Measurements from ENCODE around the gene DAAM2. TPM values are rescaled to one million over a fixed set of nuclear protein-coding genes. Genes with fewer than 3 reads are reported as not detected.

DAAM2 gene
- total and polyA plus RNA-seq, 2 donors = 1.1 to 4.2 TPM

DNA sequence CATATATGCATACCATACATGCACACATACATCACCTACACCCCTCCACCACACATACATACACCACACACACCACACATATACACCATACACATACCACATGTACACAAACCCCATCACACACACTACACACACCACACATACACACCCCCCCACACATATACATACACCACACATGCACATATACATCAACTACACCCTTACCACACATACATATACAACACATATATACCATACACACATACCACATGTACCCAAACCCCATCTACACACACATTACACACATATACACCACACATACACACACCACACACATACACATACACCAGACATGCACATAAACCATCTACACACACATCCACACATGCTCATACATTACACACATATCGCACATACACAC lies 52.7 kb downstream of the DAAM2 start:
- Histone ChIP-seq H3K4me3 (ENCODE audit: low read length in 2 of 2) (no peak overlapping the region), H3K36me3 (ENCODE audit: control insufficient read depth in 2 of 2, insufficient read depth in 2 of 2, low read length in 1 of 2) (no peaks in the 10 kb centered on the region), H3K9me3 (ENCODE audit: control insufficient read depth in 2 of 2, insufficient read depth in 1 of 2, low read length in 1 of 2) (no peaks in the 10 kb centered on the region), H3K4me1 (ENCODE audit: control insufficient read depth in 2 of 2, insufficient read depth in 2 of 2, low read length in 2 of 2) (no peaks in the 10 kb centered on the region), H3K27me3 (ENCODE audit: control insufficient read depth in 2 of 2, insufficient read depth in 1 of 2, low read length in 1 of 2) (no peaks in the 10 kb centered on the region), H3K27ac (ENCODE audit: low read depth in 1 of 2, low read length in 1 of 2) (no peak overlapping the region)
- 98% methylated on average over 1 of the region's 1 CpG for WGBS
- no peak for DNase-seq (ENCODE audit: low read depth in 6 of 9, low spot score in 9 of 9)

- Histone ChIP-seq H3K4me1 (ENCODE audit: control insufficient read depth in 2 of 2, insufficient read depth in 2 of 2, low read length in 2 of 2) (no peaks in the 10 kb centered on the region), H3K9me3 (ENCODE audit: control insufficient read depth in 2 of 2, insufficient read depth in 1 of 2, low read length in 1 of 2) (no peaks in the 10 kb centered on the region), H3K27ac (ENCODE audit: low read depth in 1 of 2, low read length in 1 of 2) (no peak overlapping the region), H3K36me3 (ENCODE audit: control insufficient read depth in 2 of 2, insufficient read depth in 2 of 2, low read length in 1 of 2) (no peaks in the 10 kb centered on the region), H3K27me3 (ENCODE audit: control insufficient read depth in 2 of 2, insufficient read depth in 1 of 2, low read length in 1 of 2) (no peaks in the 10 kb centered on the region), H3K4me3 (ENCODE audit: low read length in 2 of 2) (no peak overlapping the region)
- DNase-seq (ENCODE audit: low read depth in 6 of 9, low spot score in 9 of 9) = no peak
- 87% methylated on average over 10 of the region's 10 CpGs for WGBS
These were observed 55.0 kb downstream of the DAAM2 start for GRCh38 chr6:39847221-39847620.

DNA sequence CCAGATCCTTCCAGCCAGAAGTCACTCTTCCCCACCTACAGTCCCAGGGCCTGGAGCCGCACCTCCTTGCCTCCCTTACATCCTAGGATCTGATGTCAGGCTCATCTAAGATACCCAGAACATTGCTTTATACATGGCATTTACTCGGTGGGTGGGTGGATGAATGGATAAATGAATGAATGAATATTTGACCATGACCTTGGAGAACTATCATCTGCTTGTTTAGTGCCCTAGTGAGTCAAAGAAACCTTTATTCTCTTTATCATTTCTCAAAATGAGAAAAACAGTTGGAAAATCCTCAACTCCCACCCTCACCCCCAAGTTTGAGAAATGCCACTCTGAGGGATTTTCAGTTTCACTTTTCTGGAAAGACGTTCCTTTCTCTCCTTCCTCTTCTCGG lies 56.0 kb downstream of the DAAM2 start:
- Histone ChIP-seq H3K4me1 (ENCODE audit: control insufficient read depth in 2 of 2, insufficient read depth in 2 of 2, low read length in 2 of 2) (no peaks in the 10 kb centered on the region), H3K27ac (ENCODE audit: low read depth in 1 of 2, low read length in 1 of 2) (no peak overlapping the region), H3K4me3 (ENCODE audit: low read length in 2 of 2) (no peak overlapping the region), H3K36me3 (ENCODE audit: control insufficient read depth in 2 of 2, insufficient read depth in 2 of 2, low read length in 1 of 2) (no peaks in the 10 kb centered on the region), H3K9me3 (ENCODE audit: control insufficient read depth in 2 of 2, insufficient read depth in 1 of 2, low read length in 1 of 2) (no peaks in the 10 kb centered on the region), H3K27me3 (ENCODE audit: control insufficient read depth in 2 of 2, insufficient read depth in 1 of 2, low read length in 1 of 2) (no peaks in the 10 kb centered on the region)
- 61% methylated on average over 4 of the region's 4 CpGs for WGBS
- DNase-seq (ENCODE audit: low read depth in 6 of 9, low spot score in 9 of 9) = no peak

GRCh38 chr6:39849228-39849627 lies 57.1 kb downstream of the DAAM2 start:
- Histone ChIP-seq H3K4me1 (ENCODE audit: control insufficient read depth in 2 of 2, insufficient read depth in 2 of 2, low read length in 2 of 2) (no peaks in the 10 kb centered on the region), H3K4me3 (ENCODE audit: low read length in 2 of 2) (no peak overlapping the region)

GRCh38 chr6:39849764-39850163 lies 57.6 kb downstream of the DAAM2 start:
- Histone ChIP-seq H3K4me1 (ENCODE audit: control insufficient read depth in 2 of 2, insufficient read depth in 2 of 2, low read length in 2 of 2) (no peaks in the 10 kb centered on the region), H3K36me3 (ENCODE audit: control insufficient read depth in 2 of 2, insufficient read depth in 2 of 2, low read length in 1 of 2) (no peaks in the 10 kb centered on the region), H3K9me3 (ENCODE audit: control insufficient read depth in 2 of 2, insufficient read depth in 1 of 2, low read length in 1 of 2) (no peaks in the 10 kb centered on the region), H3K4me3 (ENCODE audit: low read length in 2 of 2) (no peak overlapping the region), H3K27ac (ENCODE audit: low read depth in 1 of 2, low read length in 1 of 2) (no peak overlapping the region), H3K27me3 (ENCODE audit: control insufficient read depth in 2 of 2, insufficient read depth in 1 of 2, low read length in 1 of 2) (no peaks in the 10 kb centered on the region)
- no peak for DNase-seq (ENCODE audit: low read depth in 6 of 9, low spot score in 9 of 9)
- 84% methylated on average over 6 of the region's 6 CpGs for WGBS

More at GRCh38 chr6:39849228-39849627, 57.1 kb downstream of the DAAM2 start:
- no peaks in the 10 kb centered on the region for H3K27me3 ChIP-seq (ENCODE audit: control insufficient read depth in 2 of 2, insufficient read depth in 1 of 2, low read length in 1 of 2)
- H3K9me3 ChIP-seq (ENCODE audit: control insufficient read depth in 2 of 2, insufficient read depth in 1 of 2, low read length in 1 of 2) = no peaks in the 10 kb centered on the region
- DNase-seq (ENCODE audit: low read depth in 6 of 9, low spot score in 9 of 9) = no peak
- no peak overlapping the region for H3K27ac ChIP-seq (ENCODE audit: low read depth in 1 of 2, low read length in 1 of 2)
- no peaks in the 10 kb centered on the region for H3K36me3 ChIP-seq (ENCODE audit: control insufficient read depth in 2 of 2, insufficient read depth in 2 of 2, low read length in 1 of 2)
- 97% methylated on average over 3 of the region's 3 CpGs for WGBS

DNA sequence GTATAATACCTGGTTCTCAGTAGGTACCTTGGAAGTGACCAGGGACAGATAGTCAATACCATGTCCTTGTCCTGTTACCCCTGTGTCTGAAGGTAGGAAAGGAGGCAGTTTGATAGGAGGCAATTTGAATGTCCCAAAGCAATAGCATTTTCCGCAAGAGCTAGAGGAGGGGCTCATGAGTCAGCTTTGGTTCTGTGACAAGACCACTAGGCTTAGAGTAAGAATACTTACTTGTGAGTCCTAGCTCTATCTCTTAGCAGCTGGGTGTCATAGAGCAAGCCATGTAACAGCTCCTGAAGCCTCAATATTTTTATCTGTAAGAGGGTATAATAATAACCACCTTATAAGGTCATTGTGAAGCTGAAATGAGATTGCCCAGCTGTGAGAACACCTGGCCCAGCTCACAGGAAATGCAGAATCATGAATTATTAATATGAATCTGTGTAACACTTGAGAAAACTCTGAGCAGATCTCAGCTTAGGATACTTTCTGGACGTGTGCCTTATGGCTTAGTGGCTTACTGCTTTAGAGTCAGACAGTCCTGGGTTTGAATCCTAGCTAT lies 58.6 kb downstream of the DAAM2 start:
- no peaks in the 10 kb centered on the region for H3K4me1 ChIP-seq (ENCODE audit: control insufficient read depth in 2 of 2, insufficient read depth in 2 of 2, low read length in 2 of 2)
- no peaks in the 10 kb centered on the region for H3K9me3 ChIP-seq (ENCODE audit: control insufficient read depth in 2 of 2, insufficient read depth in 1 of 2, low read length in 1 of 2)
- no peak overlapping the region for H3K27ac ChIP-seq (ENCODE audit: low read depth in 1 of 2, low read length in 1 of 2)
- no peaks in the 10 kb centered on the region for H3K27me3 ChIP-seq (ENCODE audit: control insufficient read depth in 2 of 2, insufficient read depth in 1 of 2, low read length in 1 of 2)
- no peaks in the 10 kb centered on the region for H3K36me3 ChIP-seq (ENCODE audit: control insufficient read depth in 2 of 2, insufficient read depth in 2 of 2, low read length in 1 of 2)
- no peak overlapping the region for H3K4me3 ChIP-seq (ENCODE audit: low read length in 2 of 2)
- WGBS = 65% methylated on average over 2 of the region's 2 CpGs
- DNase-seq (ENCODE audit: low read depth in 6 of 9, low spot score in 9 of 9) = no peak

DNA sequence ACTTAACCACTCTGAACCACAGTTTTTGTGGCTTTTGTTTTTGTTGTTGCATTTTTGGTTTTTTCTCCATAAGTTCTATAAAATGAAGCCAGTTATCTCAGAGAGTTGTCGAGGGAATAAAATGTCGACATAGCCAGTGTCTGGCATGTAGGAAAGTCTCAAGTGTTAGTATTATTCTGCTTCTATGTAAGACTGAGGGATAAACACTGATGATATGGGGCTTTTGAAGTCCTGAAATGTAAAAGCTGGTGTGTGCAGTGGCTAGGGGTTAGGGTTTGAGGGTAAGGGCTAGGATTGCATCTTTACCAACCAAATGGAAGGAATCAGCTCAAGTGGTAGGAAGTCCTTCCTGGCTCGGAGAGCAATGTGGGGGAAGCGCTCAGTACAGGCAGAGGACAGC lies 59.2 kb downstream of the DAAM2 start:
- Histone ChIP-seq H3K27ac (ENCODE audit: low read depth in 1 of 2, low read length in 1 of 2) (no peak overlapping the region), H3K27me3 (ENCODE audit: control insufficient read depth in 2 of 2, insufficient read depth in 1 of 2, low read length in 1 of 2) (no peaks in the 10 kb centered on the region), H3K4me1 (ENCODE audit: control insufficient read depth in 2 of 2, insufficient read depth in 2 of 2, low read length in 2 of 2) (no peaks in the 10 kb centered on the region), H3K9me3 (ENCODE audit: control insufficient read depth in 2 of 2, insufficient read depth in 1 of 2, low read length in 1 of 2) (no peaks in the 10 kb centered on the region), H3K4me3 (ENCODE audit: low read length in 2 of 2) (no peak overlapping the region), H3K36me3 (ENCODE audit: control insufficient read depth in 2 of 2, insufficient read depth in 2 of 2, low read length in 1 of 2) (no peaks in the 10 kb centered on the region)
- DNase-seq (ENCODE audit: low read depth in 6 of 9, low spot score in 9 of 9) = no peak
- 96% methylated on average over 4 of the region's 4 CpGs for WGBS

DNA sequence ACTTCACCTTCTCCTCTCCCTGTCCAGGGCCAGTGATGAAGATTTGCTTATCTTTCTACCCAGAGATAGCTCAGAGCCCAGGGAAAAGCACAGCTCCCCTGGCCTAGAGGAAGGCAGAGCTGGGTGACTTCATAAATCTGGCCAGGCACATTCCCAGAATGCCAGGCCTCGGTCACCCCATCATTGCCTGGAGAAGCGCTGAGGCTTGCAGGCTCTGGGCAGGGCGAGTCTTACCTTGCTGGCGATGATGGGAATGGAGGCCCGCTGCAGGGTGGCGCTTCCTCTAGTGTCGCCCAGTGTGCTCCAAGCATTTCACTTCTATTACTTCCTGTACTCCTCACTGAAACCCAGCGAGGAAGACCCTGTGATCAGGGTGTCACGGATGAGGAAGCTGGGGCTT lies 60.1 kb downstream of the DAAM2 start:
- H3K4me3 ChIP-seq (ENCODE audit: low read length in 2 of 2) = no peak overlapping the region
- H3K4me1 ChIP-seq (ENCODE audit: control insufficient read depth in 2 of 2, insufficient read depth in 2 of 2, low read length in 2 of 2) = no peaks in the 10 kb centered on the region
- no peak for DNase-seq (ENCODE audit: low read depth in 6 of 9, low spot score in 9 of 9)
- H3K36me3 ChIP-seq (ENCODE audit: control insufficient read depth in 2 of 2, insufficient read depth in 2 of 2, low read length in 1 of 2) = no peaks in the 10 kb centered on the region
- no peaks in the 10 kb centered on the region for H3K27me3 ChIP-seq (ENCODE audit: control insufficient read depth in 2 of 2, insufficient read depth in 1 of 2, low read length in 1 of 2)
- H3K9me3 ChIP-seq (ENCODE audit: control insufficient read depth in 2 of 2, insufficient read depth in 1 of 2, low read length in 1 of 2) = no peaks in the 10 kb centered on the region
- WGBS = 95% methylated on average over 9 of the region's 9 CpGs
- no peak overlapping the region for H3K27ac ChIP-seq (ENCODE audit: low read depth in 1 of 2, low read length in 1 of 2)

GRCh38 chr6:39853604-39854003 lies 61.4 kb downstream of the DAAM2 start:
- Histone ChIP-seq H3K27ac (ENCODE audit: low read depth in 1 of 2, low read length in 1 of 2) (no peak overlapping the region), H3K4me1 (ENCODE audit: control insufficient read depth in 2 of 2, insufficient read depth in 2 of 2, low read length in 2 of 2) (no peaks in the 10 kb centered on the region), H3K9me3 (ENCODE audit: control insufficient read depth in 2 of 2, insufficient read depth in 1 of 2, low read length in 1 of 2) (no peaks in the 10 kb centered on the region), H3K27me3 (ENCODE audit: control insufficient read depth in 2 of 2, insufficient read depth in 1 of 2, low read length in 1 of 2) (no peaks in the 10 kb centered on the region), H3K4me3 (ENCODE audit: low read length in 2 of 2) (no peak overlapping the region), H3K36me3 (ENCODE audit: control insufficient read depth in 2 of 2, insufficient read depth in 2 of 2, low read length in 1 of 2) (no peaks in the 10 kb centered on the region)
- DNase-seq (ENCODE audit: low read depth in 6 of 9, low spot score in 9 of 9) = no peak
- WGBS = 97% methylated on average over 3 of the region's 3 CpGs

Measured in thymus (tissue), 11 donors.